Inferior parietal cortex (tissue), 1 donor: ENCODE results near the gene PKIG.
"Not testable (repeated sequence)": the region's sequence is repeated elsewhere in the genome, so short reads cannot be mapped to it uniquely, and the experiment has no call there.

ENCODE experiments used
- DNase-seq: peaks from one replicate; pipeline ENCODE4 v3.0.0-alpha.2; 2016; ENCODE audit errors: extremely low spot score

The PKIG gene

DNA sequence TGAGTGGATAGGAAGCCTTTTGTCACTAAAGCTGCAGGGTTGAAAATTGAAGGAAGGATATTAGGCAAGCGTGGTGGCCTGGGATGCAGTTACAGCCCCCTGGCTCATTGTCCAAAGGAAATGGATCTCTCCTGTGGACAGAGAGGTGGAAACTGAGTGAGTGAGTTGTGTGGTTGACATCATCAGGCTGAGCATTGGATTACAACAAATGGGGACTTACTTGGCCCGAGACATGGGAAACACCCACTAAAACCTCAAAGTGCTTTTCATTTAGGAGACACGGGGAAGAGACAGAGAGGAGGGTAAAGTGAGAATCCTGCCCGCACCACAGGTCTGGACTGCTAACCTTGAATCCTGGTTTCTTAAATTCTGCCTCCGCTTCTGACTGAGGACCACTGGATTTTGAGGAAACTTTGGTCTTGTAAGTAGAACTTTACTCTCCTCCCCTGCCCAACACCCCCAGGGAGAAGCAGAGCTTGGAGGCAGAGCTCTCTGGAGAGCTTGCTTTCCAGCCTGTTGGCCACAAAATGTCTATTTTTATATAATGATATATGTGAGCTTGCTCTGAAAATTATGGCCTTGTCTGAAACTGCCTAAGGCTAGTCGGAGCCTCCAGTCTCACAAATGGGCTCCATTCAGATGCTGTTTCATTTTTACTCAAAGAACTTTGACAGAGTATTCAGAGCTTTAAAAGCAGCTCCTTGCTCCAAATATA is at the start of gene PKIG:
TSS of gene PKIG (plus strand) at position 269 of the 715 bp plus-strand sequence. CDS start 31,978 bp downstream, outside the sequence.
- DNase-seq: no peak

DNA sequence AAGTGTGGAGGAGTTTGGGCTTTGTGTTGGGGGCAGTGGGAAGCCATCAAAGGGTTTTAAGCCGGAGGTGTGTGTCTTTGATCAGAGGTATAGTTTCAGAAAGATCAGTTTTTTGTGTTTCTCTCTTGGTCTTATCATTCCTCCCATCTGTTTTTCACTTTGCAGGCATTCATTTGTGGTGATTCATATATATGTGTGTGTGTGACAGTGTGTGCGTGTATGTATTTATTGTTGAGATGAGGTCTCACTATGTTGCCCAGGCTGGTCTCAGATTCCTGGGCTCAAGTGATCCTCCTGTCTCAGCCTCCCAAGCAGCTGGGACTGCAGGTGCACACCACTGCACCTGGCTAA is 49.4 kb upstream of the PKIG start:
- DNase-seq: no peak

- DNase-seq: no peak
Measured at GRCh38 chr20:44533928-44534327, 48.5 kb upstream of the PKIG start.

GRCh38 chr20:44536175-44536574 is 46.2 kb upstream of the PKIG start:
- DNase-seq: no peak

DNA sequence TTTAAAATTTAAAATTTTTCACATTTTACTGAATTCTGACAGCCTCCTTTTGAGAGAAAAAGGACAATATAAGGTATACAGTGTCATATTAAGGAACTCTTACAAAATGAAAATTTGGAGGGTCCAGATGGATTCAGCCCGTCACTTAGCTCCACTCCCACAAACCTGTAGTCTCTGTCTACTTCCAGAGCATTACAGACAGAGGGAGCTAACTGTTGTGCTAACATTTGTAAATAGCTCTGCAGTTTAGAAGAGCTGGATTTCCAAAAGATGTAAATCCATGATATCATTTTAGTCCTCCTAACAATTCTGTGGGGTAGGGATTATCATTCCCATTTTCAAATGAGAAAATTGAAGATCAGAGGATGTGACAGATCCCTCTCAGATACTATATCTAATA is 44.4 kb upstream of the PKIG start:
- no peak for DNase-seq

- DNase-seq: no peak
Measured at GRCh38 chr20:44540834-44541233, 41.5 kb upstream of the PKIG start.

DNA sequence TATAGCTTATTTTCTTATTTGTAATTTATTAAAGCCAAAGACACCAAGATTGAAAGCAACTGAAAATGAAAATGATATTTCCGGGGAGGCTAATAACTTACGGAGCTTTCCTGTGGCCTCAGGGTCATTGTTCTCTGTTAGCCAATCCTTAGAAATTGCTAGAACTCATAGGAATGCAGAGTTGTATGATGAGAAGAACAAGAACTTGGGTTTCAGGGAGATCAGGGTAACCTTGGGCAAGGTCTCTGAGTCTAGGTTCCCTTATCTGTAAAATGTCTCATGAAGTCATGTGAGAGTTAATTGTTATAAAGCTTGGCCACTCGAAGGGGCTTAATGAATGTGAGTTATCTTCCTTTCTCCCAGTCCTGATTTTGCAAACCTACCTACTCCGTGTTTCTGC is 40.4 kb upstream of the PKIG start:
- DNase-seq: no peak

GRCh38 chr20:44542890-44543289 is 39.5 kb upstream of the PKIG start:
- no peak for DNase-seq

DNA sequence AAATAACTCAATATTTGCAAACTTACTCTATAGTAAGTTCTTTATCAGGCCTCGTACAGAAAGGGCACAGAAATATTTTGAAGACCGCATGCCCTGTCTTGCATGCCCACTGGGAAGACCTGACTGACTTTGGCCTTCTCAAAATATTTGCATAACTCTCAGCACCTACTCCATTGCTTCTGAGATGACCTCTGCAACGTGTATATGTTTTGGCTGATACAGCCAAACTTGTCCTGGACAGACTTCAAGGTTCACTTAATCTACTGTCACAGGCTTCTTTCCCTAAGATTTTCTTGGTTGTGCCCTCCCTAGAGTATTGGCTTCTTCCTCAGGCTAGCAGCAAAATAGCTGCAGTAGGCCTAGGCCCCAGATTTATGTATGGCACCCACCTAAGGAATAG is 39.0 kb upstream of the PKIG start:
- DNase-seq: no peak

DNA sequence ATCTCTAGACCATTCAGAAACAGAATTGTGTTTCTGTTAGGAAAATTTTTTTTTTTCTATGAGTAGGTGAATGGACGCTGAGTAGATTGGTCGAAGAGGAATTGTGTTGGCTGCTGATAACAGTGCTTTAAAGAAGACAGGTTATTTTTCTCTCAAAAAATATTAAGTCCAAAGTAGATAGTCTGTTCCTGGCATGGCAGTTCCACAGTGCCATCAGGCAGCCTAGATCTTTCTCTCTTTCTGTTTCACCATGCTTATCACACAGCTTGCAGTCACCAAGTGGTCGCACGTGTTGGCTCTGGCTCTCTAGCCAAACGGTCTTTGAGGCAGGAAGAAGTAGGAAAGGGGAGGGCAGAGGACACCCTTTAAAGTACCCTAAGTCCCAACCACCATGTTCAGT is 38.1 kb upstream of the PKIG start:
- no peak for DNase-seq

- no peak for DNase-seq
Measured at GRCh38 chr20:44547419-44547818, 35.0 kb upstream of the PKIG start.

- DNase-seq: no peak
Measured at GRCh38 chr20:44549123-44549522, 33.3 kb upstream of the PKIG start.

DNA sequence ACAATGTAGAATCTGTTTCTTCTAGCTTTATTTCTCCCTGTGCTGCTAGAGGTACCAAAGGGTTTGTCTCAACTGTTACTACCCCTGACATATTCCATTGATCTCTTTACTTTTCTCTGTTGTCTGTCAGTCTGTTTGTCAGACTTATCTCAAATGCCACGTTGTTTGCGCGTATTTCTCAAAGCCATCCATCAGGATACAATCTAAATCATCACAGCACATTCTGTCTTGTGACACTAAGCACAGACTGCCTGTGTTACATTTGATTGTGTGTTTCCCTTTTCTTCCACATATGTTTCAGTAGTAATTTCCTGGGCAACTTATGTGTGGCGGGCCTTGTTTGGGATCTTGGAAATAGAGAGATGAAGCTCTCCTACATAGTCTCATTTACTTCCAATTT is 30.3 kb upstream of the PKIG start:
- DNase-seq: no peak

DNA sequence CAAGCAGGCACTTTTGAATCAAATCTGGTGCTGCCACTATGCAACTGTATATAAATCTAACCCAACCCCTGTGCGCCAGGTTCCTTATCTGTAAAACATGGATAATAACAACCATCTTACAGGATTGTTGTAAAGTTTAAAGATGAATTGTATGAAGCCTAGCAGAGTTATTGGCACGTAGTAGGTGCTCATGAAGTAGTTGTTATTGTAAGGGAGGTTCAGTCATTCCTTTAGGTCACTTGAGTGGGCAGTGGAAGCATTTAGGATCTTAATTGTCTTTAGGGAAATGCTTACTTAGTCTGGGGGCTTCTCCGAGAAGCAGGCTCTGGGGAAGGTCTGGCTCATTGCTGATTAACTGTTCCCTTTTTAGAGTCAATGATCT is 29.8 kb upstream of the PKIG start:
- DNase-seq: no peak

DNA sequence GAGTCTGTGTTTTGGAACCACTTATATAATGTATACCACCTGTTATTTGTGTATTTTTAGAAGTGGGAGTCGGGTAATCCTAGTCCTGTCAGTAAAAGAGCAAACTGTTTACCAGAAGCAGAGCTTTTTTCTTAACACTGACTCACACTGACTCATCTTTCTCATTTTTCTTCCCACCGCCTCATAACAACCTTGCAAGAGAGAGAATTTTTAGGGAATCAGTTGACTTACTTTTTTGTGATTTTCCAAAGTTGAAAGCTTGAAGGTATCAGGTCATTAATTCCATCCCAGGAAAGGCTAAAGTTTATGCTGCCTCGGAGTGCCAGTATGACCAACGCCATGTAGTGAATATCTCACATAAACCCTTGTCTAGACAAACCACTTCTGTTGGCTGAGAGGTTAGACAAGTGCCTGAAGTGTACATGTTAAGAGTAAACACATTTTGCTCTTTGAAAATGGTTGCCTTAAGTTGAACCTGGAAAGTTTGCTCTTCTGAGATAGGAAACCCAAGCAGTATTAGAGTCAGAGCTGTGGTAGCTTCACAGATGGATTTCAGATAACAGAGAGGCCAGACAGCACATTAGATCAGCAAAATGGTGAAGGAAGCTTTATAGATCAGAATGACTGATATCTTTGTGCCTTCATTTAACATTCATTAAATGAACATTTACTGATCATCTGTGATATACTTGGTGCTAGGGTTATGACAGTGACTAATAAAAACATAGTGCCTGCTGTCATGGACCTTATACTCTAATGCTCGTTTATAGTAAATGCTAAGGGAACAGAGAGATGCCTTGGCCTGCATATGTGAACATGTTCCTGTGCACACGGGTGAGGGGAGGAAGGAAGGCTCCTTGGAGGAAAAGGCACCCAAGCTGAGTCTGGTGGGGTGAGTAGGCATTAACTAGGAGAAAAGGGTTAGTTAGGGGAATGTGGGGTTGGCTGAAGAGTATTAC is 29.1 kb upstream of the PKIG start:
- peak; percentile 64 for DNase-seq

DNA sequence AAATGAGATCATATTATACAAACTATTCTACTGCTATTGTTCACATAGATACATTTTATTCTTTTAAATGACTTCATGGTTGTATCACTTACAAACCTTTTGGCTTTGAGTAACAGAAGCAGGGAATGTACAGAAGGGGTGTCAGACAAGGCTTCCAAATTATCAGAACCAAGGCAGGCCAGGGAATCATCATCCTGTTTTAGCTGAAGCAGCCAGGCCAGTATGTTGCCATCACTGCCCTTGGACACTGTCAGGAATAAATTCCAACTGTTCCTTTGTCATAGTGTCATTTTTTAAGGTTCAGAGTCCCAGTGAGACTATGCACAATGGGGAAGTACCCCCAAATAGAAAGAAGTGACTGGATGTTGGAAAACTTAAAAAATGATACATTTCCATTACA is 23.1 kb upstream of the PKIG start:
- no peak for DNase-seq

- no peak for DNase-seq
Measured at GRCh38 chr20:44560229-44560628, 22.1 kb upstream of the PKIG start.

DNA sequence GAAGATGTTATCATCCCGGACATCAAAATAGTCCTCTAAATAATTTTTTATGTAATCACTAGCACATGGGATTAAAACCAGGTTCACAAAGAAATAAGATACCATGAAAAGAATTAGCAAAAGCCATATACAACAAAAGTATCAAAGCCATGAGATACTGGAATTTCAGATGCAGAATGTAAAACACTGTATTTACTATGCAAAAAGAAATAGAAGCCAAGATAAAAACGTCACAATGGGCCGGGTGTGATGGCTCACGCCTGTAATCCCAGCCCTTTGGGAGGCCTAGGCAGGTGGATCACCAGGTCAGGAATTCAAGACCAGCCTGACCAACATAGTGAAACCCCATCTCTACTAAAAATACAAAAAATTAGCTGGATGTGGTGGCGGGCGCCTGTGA is 21.6 kb upstream of the PKIG start:
- not testable (repeated sequence) for DNase-seq

GRCh38 chr20:44561876-44562275 is 20.5 kb upstream of the PKIG start:
- no peak for DNase-seq

DNA sequence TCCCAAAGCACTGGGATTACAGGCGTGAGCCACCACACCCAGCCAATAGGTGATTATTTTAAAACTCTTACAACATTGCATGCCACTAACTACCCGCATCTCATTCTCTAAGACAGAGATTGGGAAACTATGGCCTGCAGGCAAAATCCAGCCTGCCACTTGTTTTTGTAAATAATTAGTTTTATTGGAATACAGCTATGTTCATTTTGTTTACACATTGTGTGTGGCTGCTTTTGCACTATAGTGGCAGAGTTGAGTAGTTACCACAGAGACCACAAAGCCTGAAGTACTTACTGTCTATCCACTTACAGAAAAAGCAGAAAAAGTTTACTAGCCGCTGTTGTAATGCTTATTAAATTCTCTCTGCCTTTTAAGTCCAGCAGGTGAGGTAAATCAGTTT is 16.4 kb upstream of the PKIG start:
- DNase-seq: no peak

- no peak for DNase-seq
Measured at GRCh38 chr20:44566811-44567210, 15.6 kb upstream of the PKIG start.

DNA sequence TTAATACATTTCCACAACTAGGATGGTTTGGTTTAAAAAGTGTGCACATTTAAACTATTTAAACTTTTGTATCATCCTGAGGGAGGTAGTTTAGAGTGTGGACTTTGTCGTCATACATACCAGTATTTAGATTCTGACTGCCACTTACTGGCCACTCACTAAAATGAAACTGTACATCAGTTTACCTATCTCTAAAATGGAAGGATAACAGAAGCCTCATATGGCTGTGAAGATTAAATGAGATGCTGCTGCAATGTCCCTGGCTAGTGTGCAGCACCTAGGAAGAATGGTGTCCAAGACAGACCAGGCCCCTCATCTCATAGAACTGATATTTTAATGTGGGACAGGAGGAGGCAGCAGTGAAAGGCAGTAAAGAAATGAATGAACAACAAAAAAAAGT is 12.0 kb upstream of the PKIG start:
- DNase-seq: no peak

DNA sequence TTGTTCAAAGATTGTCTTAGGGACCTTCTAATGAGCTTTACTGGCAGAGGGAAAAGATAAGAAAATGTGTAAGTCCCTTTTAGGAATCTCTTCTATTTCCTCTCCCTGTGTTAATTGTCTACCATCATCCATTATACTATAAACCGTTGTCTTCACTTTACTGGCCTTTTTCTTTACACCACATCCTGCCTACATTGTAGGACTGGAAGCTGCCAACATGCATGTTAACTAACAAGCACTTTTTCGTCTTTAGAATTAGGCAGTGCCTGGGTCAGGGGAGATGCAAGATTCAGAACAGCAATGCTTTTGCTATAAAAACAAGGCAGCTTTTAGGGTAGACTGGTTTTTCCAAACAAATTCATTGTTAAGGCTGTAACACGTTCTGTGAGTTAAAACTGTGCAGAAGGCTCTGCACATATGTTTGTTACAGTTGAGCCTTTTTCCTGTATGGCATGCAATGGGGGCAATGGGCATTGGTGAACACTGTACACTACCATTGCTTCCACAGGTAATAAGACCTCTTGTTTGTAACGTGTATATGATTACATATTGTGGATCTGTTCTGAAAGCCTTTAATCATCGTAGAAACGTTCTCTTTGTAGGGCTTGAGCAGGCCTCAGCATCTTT is 10.9 kb upstream of the PKIG start:
- no peak for DNase-seq
